Thyroid gland (tissue), 4 donors: ENCODE results near the gene PPP1R15B.

Experiments used
- CTCF ChIP-seq, 6 experiments: fragments of 200-600 bp in 3 of 6; fragments of 450-650 bp in 3 of 6; sonication (generic) in 3 of 6; IDR thresholded peaks; one replicate each; pipeline ENCODE4 v1.5.1; 2016 to 2019; ENCODE audit warnings: antibody characterized with exemption in 6 of 6, mild to moderate bottlenecking in 2 of 6, inconsistent platforms in 1 of 6, moderate library complexity in 1 of 6
- POLR2A ChIP-seq, 2 donors: fragments of 450-650 bp; IDR thresholded peaks; one replicate each; pipeline ENCODE4 v1.6.1; 2017; ENCODE audit warnings: antibody characterized with exemption in 2 of 2, mild to moderate bottlenecking in 2 of 2, moderate library complexity in 1 of 2

- TF ChIP-seq CTCF (IDR thresholded peaks at IDR 0.05) (no peak), POLR2A (IDR thresholded peaks at IDR 0.05) (no peak)
Observed at GRCh38 chr1:204382714-204383083, 28.9 kb downstream of the PPP1R15B start.
